Measurements from ENCODE around the gene EMILIN2. TPM values are rescaled to one million over a fixed set of nuclear protein-coding genes. Genes with fewer than 3 reads are reported as not detected.

The EMILIN2 gene
- total RNA-seq, 1 experiment from 2014 or later: 20.0 TPM

DNA sequence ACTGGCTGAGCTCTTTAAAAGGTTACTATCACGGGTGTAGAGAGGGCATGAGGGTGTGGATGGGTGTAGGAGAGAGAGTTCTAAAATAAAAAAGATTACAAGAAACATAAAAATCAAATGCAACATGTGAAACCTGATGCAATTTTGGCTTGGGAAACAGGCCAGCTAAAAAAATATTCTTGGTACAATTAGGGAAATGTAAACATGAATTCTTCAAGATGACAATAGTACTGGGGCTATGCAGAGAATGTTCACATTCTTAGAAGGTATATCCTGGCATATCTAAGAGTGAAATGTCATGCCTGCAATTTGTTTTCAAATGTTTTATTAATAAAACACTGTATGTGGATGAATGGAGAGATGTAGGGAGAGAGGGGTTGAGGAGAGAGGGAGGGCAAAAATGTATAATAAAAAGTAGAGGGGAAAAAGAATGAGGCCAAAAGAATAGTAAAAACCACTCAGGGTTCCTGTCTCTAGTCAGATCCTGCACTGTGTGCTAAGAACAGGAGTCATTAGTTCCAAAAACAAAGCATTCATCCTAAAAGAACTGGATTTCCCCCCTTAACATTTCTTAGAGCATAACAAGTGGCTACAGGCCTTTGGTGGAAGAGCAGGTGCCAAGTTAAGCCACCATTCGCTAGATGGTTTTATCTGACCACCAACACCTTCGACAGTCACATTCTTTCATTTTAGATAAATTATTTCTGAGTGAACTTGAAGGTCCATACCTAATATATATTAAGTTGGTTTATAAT is 88.8 kb downstream of the EMILIN2 start:
- H4K91ac ChIP-seq (ENCODE audit: insufficient read length, low read depth, low read length): no peak overlapping the region
- H3K9ac ChIP-seq (ENCODE audit: extremely low read depth, insufficient read length, low read length): no peak overlapping the region
- H3K27ac ChIP-seq (ENCODE audit: insufficient read length, low read depth, low read length): no peak overlapping the region
- Mint-ChIP-seq H3K4me3 (no peak overlapping the region), H3K36me3 (ENCODE audit: insufficient read depth in 1 of 3, low read depth in 3 of 3) (peaks cover 7 to 19% (median 16%) of the 10 kb centered on the region in 3 experiments; a peak in 6 of 7 replicates), H3K27ac (no peak overlapping the region), H3K9me3 (no peaks in the 10 kb centered on the region), H3K4me1 (peaks cover 6 to 7% of the 10 kb centered on the region in 2 experiments), H3K27me3 (ENCODE audit: low read depth) (no peaks in the 10 kb centered on the region)
- H3K4me2 ChIP-seq (ENCODE audit: insufficient read depth, insufficient read length, low read length): no peak overlapping the region
- no peak overlapping the region for H2BK12ac ChIP-seq (ENCODE audit: insufficient read length, low read depth, low read length)
- TF ChIP-seq, protein P1, sequence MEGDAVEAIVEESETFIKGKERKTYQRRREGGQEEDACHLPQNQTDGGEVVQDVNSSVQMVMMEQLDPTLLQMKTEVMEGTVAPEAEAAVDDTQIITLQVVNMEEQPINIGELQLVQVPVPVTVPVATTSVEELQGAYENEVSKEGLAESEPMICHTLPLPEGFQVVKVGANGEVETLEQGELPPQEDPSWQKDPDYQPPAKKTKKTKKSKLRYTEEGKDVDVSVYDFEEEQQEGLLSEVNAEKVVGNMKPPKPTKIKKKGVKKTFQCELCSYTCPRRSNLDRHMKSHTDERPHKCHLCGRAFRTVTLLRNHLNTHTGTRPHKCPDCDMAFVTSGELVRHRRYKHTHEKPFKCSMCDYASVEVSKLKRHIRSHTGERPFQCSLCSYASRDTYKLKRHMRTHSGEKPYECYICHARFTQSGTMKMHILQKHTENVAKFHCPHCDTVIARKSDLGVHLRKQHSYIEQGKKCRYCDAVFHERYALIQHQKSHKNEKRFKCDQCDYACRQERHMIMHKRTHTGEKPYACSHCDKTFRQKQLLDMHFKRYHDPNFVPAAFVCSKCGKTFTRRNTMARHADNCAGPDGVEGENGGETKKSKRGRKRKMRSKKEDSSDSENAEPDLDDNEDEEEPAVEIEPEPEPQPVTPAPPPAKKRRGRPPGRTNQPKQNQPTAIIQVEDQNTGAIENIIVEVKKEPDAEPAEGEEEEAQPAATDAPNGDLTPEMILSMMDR (conservative IDR thresholded peaks at IDR 0.05): no peak
- H3K4me1 ChIP-seq (ENCODE audit: insufficient read depth, low read length): no peaks in the 10 kb centered on the region
- no peak overlapping the region for H2AK5ac ChIP-seq (ENCODE audit: insufficient read length, low read length)
- no peaks in the 10 kb centered on the region for H4K20me1 ChIP-seq (ENCODE audit: control insufficient read depth, insufficient read depth, insufficient read length)
- no peak overlapping the region for H2AFZ ChIP-seq (ENCODE audit: low read length)
- no peaks in the 10 kb centered on the region for H3K27me3 ChIP-seq (ENCODE audit: insufficient read depth, low read length)
- H3K79me1 ChIP-seq (ENCODE audit: insufficient read depth, low read depth, low read length, poor library complexity, severe bottlenecking): no peaks in the 10 kb centered on the region
- H2BK20ac ChIP-seq (ENCODE audit: low read depth, low read length, poor library complexity, severe bottlenecking): no peak overlapping the region
- no CpG with 5 or more reads among the region's 3 CpGs for WGBS (ENCODE audit: extremely low coverage, insufficient read length, low lambda C conversion rate)
- H2BK15ac ChIP-seq (ENCODE audit: low read depth, low read length): no peak overlapping the region
- H3K23me2 ChIP-seq (ENCODE audit: insufficient read length, low read depth, low read length, poor library complexity, severe bottlenecking): no peaks in the 10 kb centered on the region
- H3K18ac ChIP-seq (ENCODE audit: insufficient read length, low read depth, low read length): no peak overlapping the region
- no peak for DNase-seq
- no peak overlapping the region for H3T11ph ChIP-seq (ENCODE audit: low read length)
- no peak overlapping the region for H3K4ac ChIP-seq (ENCODE audit: low read depth, low read length)
- no peak overlapping the region for H3K23ac ChIP-seq (ENCODE audit: insufficient read length, low read depth, low read length)
- H3K9me3 ChIP-seq (ENCODE audit: control insufficient read depth, low read depth, low read length): no peaks in the 10 kb centered on the region
- H3K56ac ChIP-seq (ENCODE audit: insufficient read length, low read depth, low read length): no peak overlapping the region
- no peaks in the 10 kb centered on the region for H3K79me2 ChIP-seq (ENCODE audit: insufficient read depth, low read length)
- H2BK5ac ChIP-seq (ENCODE audit: insufficient read length, low read length): no peak overlapping the region
- no peak overlapping the region for H2BK120ac ChIP-seq (ENCODE audit: low read depth, low read length, poor library complexity, severe bottlenecking)
- no peak overlapping the region for H3K14ac ChIP-seq (ENCODE audit: insufficient read depth, low read length)
- no peak overlapping the region for H4K5ac ChIP-seq (ENCODE audit: insufficient read length, low read depth, low read length)
- no peak overlapping the region for H4K8ac ChIP-seq (replicated peaks; ENCODE audit: insufficient read length, low read depth, low read length)
